HUES48 (cell line): ENCODE results near the gene ANXA10.
"Not testable (repeated sequence)": the region's sequence is repeated elsewhere in the genome, so short reads cannot be mapped to it uniquely, and the experiment has no call there.

Experiments
- H3K27ac ChIP-seq: one replicate; pipeline ENCODE4 v1.7.0; 2013; ENCODE audit warnings: low read depth, low read length, inconsistent platforms
- H3K27me3 ChIP-seq: 2 replicates; pipeline ENCODE4 v1.6.1; 2013; ENCODE audit warnings: mild to moderate bottlenecking, low read length; ENCODE audit not compliant: control insufficient read depth, insufficient read depth
- H3K36me3 ChIP-seq: 2 replicates; pipeline ENCODE4 v1.6.1; 2013; ENCODE audit warnings: low read length; ENCODE audit not compliant: control insufficient read depth, insufficient read depth
- H3K4me1 ChIP-seq: 2 replicates; pipeline ENCODE4 v1.6.1; 2013; ENCODE audit warnings: mild to moderate bottlenecking, low read length; ENCODE audit not compliant: control insufficient read depth, insufficient read depth
- H3K4me3 ChIP-seq: 2 replicates; pipeline ENCODE4 v1.5.1; 2013; ENCODE audit warnings: mild to moderate bottlenecking, low read depth, low read length
- H3K9ac ChIP-seq: 2 replicates; pipeline ENCODE4 v1.6.1; 2013; ENCODE audit warnings: mild to moderate bottlenecking, low read depth, low read length, moderate library complexity
- H3K9me3 ChIP-seq: 2 replicates; pipeline ENCODE4 v1.6.1; 2013; ENCODE audit warnings: low read length; ENCODE audit not compliant: control insufficient read depth, insufficient read depth

Gene ANXA10

DNA sequence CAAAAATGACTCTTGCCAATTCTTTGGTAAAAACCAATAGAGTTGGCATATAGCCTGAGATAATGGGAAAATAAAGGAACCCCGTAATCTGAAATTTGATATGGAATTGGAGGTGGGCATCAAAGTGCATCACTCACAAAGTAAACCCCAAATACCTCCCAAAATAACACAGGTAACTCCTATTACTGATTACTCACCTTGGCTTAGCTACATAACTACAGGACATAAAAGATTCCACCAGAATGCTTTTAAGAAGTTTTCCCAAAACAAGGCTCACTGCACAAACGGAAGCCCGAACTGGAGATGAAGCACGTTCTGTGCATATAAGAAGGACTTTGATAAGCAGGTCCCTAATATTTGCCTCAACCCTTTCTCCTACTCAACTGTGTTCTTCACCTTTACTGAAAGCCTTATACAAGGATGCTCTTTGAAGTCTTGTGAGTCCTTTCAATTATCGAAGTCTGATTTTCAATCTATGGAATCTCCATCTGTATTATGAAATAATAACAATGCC lies 14.6 kb upstream of the ANXA10 start:
- H3K9me3 ChIP-seq, result no peaks in the 10 kb centered on the region
- H3K36me3 ChIP-seq, result no peaks in the 10 kb centered on the region
- no peak overlapping the region for H3K27ac ChIP-seq
- no peaks in the 10 kb centered on the region for H3K27me3 ChIP-seq
- no peak overlapping the region for H3K9ac ChIP-seq
- peaks cover 8% of the 10 kb centered on the region; the same call in 1 of the 2 replicates for H3K4me1 ChIP-seq
- H3K4me3 ChIP-seq, result no peak overlapping the region

DNA sequence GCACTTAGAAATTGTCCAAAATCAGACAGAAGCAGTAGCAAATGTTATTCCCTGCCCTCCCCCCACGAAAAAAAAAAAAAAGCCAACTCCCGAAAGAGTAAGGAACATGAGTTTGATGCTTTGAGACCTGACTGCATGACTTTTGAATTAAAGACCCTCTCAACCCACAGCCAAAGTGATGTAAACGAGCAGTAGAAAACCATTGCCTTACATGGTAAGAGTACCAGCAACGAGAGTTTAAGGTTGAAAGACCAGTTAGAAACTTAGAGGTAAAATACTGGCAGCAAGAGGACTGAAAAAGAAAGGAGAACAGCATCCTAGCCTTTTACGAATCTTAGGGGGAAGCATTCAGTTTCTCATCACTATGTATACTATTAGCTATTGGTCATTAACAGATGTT lies 10.0 kb upstream of the ANXA10 start:
- H3K4me1 ChIP-seq, result peaks cover 8% of the 10 kb centered on the region; the same call in 1 of the 2 replicates
- H3K36me3 ChIP-seq, result no peaks in the 10 kb centered on the region
- H3K9me3 ChIP-seq, result peaks cover 4% of the 10 kb centered on the region; the same call in 1 of the 2 replicates
- no peaks in the 10 kb centered on the region for H3K27me3 ChIP-seq
- no peak overlapping the region for H3K27ac ChIP-seq
- no peak overlapping the region for H3K4me3 ChIP-seq
- H3K9ac ChIP-seq, result no peak overlapping the region

DNA sequence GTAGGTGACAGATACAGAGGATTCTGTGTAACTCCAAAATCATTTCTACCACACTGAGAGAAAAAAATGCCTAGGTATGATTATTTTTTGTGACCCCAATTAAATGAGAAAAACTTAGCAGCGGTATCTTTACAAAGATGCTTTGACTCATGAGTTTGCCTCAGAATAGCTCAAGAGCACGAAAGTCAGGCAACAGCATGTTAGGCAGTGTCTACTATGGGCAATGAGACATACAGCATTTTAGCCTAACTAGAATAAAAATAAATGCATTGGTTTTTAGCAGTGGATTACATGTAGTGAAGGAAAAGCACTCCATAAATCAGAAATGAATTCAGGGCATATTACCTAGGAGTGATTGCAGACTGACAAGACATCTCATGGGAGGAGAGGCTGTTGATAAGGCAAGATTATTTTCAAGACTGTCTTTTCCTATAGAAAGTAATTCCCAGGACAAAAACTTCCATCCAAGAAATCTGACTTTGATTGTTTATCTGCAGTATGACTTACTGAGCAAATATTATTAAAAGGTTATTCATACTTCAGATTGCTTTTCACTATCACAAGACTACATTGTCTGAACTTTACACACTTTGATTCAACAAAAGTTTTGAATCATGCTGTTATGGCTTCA lies 3.6 kb downstream of the ANXA10 start:
- no peaks in the 10 kb centered on the region for H3K9me3 ChIP-seq
- no peaks in the 10 kb centered on the region for H3K36me3 ChIP-seq
- H3K27ac ChIP-seq, result no peak overlapping the region
- no peak overlapping the region for H3K4me3 ChIP-seq
- no peaks in the 10 kb centered on the region for H3K4me1 ChIP-seq
- no peak overlapping the region for H3K9ac ChIP-seq
- H3K27me3 ChIP-seq, result no peaks in the 10 kb centered on the region

DNA sequence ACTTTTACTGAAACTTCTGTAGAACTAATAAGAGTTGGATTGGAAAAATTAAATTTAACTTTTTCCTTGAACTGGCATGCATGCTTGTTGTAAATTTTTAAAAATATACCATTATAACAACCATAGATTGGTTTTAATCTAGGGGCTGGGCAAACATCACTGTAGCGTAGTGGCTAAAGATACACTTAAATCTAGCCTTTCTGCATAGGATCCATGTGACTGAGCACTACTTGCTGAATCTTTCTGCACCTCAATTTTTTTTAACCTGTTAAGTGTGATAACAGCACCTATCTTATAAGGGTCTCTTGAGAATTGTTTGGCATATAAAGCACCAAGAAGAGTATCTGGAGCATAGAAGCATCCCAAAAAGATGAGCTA lies 4.1 kb downstream of the ANXA10 start:
- no peaks in the 10 kb centered on the region for H3K9me3 ChIP-seq
- no peak overlapping the region for H3K4me3 ChIP-seq
- H3K4me1 ChIP-seq, result no peaks in the 10 kb centered on the region
- H3K9ac ChIP-seq, result no peak overlapping the region
- no peaks in the 10 kb centered on the region for H3K36me3 ChIP-seq
- H3K27me3 ChIP-seq, result no peaks in the 10 kb centered on the region
- no peak overlapping the region for H3K27ac ChIP-seq

DNA sequence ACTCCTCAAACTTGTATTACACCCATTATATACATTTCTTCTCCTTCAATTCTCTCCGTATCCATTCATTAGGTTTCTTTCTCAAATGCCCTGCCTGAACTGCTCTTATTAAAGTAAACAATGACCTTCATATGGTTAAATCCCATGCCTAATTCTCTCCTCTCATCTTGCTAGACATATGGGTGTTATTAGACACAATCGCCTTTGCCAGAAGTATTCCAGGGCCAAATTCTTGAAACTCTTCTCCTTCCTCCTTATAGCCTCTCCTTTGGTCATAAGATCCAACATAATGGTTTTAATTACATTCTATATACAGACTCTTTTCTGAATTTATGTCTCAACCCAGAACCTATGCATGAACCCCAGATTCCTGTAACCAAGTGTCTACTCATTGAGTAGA lies 4.8 kb downstream of the ANXA10 start:
- H3K9me3 ChIP-seq, result no peaks in the 10 kb centered on the region
- H3K4me3 ChIP-seq, result no peak overlapping the region
- no peak overlapping the region for H3K9ac ChIP-seq
- no peaks in the 10 kb centered on the region for H3K36me3 ChIP-seq
- no peaks in the 10 kb centered on the region for H3K27me3 ChIP-seq
- no peaks in the 10 kb centered on the region for H3K4me1 ChIP-seq
- no peak overlapping the region for H3K27ac ChIP-seq

DNA sequence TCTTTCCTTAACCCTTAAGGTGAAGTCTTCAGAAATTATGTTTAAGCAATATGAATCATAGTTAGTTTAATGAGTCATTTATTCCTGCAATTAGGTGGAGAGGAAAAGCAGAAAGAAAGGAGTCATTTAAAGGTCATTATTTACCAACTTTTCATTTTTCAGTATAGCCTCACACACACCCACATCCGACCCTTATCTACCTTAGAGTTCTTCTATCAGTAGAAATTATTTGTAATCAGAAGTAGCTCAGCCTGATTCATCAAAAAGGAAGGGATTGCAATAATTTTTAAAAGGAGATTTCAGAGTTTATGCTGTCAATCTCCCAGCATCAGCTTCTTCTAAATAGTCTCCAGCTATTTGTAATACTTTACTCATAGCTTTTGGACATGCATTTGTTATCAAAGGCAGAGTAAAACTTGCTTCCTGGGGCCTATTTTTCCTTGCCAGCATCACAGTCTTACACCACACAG lies 5.9 kb downstream of the ANXA10 start:
- Histone ChIP-seq H3K9me3 (no peaks in the 10 kb centered on the region), H3K4me1 (no peaks in the 10 kb centered on the region), H3K36me3 (no peaks in the 10 kb centered on the region), H3K27me3 (no peaks in the 10 kb centered on the region), H3K4me3 (no peak overlapping the region), H3K27ac (no peak overlapping the region), H3K9ac (no peak overlapping the region)

DNA sequence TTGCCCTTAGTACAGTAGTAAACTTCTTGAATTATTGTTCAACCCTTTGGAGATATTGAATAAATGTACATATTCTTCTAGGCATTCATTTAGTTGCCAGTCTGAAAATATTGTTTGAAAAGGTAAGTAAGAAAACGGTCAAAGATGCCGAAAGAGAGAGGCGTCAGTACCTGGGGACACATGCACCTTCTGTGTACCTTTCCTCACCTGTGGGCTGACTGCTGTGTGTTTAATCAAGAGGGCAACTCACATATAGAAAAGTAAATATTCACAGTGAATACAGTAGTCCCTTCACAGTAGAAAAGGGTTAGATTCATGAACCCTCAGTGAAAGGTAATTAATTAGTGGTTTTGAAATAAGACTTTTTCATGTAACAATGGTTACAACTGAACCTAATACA lies 6.9 kb downstream of the ANXA10 start:
- Histone ChIP-seq H3K9ac (no peak overlapping the region), H3K27me3 (no peaks in the 10 kb centered on the region), H3K4me1 (no peaks in the 10 kb centered on the region), H3K4me3 (no peak overlapping the region), H3K27ac (no peak overlapping the region), H3K36me3 (no peaks in the 10 kb centered on the region), H3K9me3 (no peaks in the 10 kb centered on the region)

DNA sequence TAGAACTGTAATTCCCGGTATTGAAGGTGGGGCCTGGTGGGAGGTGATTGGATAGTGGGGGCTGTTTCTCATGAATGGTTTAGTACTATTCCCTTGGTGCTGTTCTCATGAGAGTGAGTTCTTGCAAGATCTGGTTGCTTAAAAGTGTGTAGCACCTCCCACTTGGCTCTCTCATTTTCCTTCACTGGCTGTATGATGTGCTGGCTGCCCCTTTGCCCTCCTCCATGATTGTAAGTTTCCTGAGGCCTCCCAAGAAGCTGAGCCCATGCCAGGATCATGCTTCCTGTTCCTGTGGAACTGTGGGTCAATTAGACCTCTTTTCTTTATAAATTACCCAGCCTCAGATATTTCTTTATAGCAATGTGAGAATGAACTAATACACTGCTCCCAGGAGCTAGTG lies 8.7 kb downstream of the ANXA10 start:
- H3K4me1 ChIP-seq, result no peaks in the 10 kb centered on the region
- H3K27ac ChIP-seq, result no peak overlapping the region

DNA sequence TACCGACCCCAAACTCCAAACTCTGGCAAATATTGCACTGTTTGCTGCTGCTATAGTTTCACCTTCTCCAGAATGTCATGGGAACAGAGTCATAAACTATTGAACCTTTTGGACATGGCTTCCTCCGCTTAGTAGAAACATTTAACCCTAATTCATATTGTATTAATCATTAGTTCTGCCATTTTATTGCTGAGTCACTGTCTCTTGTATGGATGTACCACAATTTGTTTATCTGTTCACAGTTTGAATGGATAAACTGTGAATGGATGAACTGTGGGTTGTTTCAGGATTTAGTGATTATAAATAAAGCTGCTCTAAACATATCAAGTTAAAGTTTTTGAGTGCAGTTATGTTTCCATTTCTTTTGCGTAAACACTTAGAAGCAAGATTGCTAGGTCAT lies 10.1 kb downstream of the ANXA10 start:
- Histone ChIP-seq H3K9ac (no peak overlapping the region), H3K9me3 (no peaks in the 10 kb centered on the region), H3K27ac (no peak overlapping the region), H3K4me3 (no peak overlapping the region), H3K27me3 (no peaks in the 10 kb centered on the region), H3K36me3 (no peaks in the 10 kb centered on the region), H3K4me1 (no peaks in the 10 kb centered on the region)

More for the DNA sequence above, 8.7 kb downstream of the ANXA10 start:
- no peak overlapping the region for H3K4me3 ChIP-seq
- H3K9ac ChIP-seq, result no peak overlapping the region
- H3K9me3 ChIP-seq, result no peaks in the 10 kb centered on the region
- no peaks in the 10 kb centered on the region for H3K36me3 ChIP-seq
- H3K27me3 ChIP-seq, result no peaks in the 10 kb centered on the region

DNA sequence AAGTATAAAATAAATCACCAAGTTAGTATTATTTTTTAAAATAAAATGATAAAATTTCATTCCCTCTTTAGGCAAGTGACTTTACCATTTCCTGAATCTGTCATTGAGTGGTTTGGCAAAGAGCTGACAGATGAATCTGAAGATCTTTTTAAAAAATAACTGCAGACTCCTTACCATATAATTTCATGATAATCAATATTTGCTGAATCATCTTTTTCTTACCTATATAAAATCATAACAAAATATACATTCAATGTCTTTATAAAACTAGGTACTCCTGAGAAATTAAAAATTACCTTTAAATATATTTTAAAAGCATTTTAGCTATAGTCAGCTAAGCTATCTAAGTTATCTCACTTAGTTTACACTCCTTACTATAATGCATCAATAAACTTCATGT lies 17.2 kb downstream of the ANXA10 start:
- no peak overlapping the region for H3K4me3 ChIP-seq
- H3K27ac ChIP-seq, result no peak overlapping the region
- no peaks in the 10 kb centered on the region for H3K36me3 ChIP-seq
- H3K27me3 ChIP-seq, result no peaks in the 10 kb centered on the region
- no peak overlapping the region for H3K9ac ChIP-seq
- no peaks in the 10 kb centered on the region for H3K4me1 ChIP-seq
- no peaks in the 10 kb centered on the region for H3K9me3 ChIP-seq

DNA sequence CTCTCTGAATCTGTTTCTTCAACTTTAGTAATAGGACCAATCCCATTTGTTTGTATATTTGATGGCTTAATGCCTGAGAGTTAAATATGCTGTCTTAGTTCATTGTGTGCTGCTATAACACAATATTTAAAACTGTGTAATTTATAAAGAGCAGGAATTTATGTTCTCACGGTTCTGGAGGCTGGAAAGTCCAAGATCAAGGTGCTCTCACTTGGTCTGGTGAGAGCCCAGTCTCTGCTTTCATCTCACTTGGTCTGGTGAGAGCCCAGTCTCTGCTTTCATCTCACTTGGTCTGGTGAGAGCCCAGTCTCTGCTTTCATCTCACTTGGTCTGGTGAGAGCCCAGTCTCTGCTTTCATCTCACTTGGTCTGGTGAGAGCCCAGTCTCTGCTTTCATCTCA lies 20.7 kb downstream of the ANXA10 start:
- not testable (repeated sequence) for H3K9me3 ChIP-seq, H3K9ac ChIP-seq, H3K27me3 ChIP-seq, H3K27ac ChIP-seq, H3K4me3 ChIP-seq, H3K36me3 ChIP-seq, H3K4me1 ChIP-seq
